ENCODE data around the gene PDE4D.

DNA sequence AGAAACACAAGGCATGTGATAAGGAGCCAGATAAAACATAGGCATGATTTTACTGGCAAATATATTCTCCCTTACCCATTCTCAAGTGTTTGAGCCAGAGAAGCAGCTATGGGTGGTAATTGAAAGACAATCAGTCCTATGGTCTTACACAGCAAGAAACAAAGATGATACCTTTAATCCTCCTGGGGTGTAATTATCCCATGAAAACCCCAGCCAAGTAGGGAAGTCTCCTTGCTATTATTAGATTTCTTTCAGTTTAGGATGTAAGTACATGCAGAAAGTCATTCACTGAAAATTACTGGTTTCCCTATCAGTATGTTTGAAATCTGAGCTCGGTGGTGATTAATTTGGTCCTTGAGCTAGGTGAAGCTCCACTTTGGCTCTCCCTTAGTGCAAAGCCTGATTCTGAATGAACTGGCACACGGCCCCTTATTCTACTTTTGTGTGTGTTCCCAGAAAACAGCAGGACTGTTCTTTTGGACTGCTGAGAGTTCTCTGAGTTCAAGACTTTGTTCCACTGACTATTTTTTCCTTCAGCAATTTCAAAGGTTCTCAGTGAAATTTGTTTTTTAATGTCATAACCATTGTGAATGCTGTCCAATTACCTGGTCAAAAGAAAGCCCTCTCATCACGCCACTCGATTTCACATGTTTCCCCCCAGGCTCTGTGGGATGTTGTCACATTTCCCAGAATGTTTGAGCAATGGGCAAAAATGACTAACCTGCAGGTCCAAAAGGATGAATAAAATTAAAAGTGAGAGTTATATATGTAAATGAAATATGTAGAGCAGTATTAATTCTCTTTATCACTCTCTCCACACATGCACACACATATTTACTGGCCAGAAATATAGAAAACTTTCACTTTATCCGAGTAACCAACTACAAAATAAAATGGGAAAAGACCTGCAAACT lies 967.6 kb downstream of the PDE4D start:
- TF ChIP-seq TAF1 (IDR thresholded peaks at IDR 0.05; ENCODE audit: borderline replicate concordance, low read depth, low read length), result no peak
- no peak for TF ChIP-seq POLR2A (IDR thresholded peaks at IDR 0.05; ENCODE audit: low read depth, low read length)
